Measurements from ENCODE around the gene IFNK. TPM values are rescaled to one million over a fixed set of nuclear protein-coding genes. Genes with fewer than 3 reads are reported as not detected.

IFNK gene
- total RNA-seq, 1 experiment from 2014 or later = not detected

- H3K27ac ChIP-seq (ENCODE audit: low read length) = no peak overlapping the region
- H3K4me2 ChIP-seq (ENCODE audit: low read length) = no peak overlapping the region
- intact Hi-C loops (cut with micrococcal nuclease) = loop anchor here (10.0 kb wide), 1 partner anchor 507 kb away; no protein-coding TSS in a partner anchor
- DNase-seq = no peak
- H3K79me2 ChIP-seq (ENCODE audit: low read length) = no peaks in the 10 kb centered on the region
- H3K4me3 ChIP-seq (ENCODE audit: low read length) = no peak overlapping the region
- no peaks in the 10 kb centered on the region for H3K36me3 ChIP-seq (ENCODE audit: low read depth, low read length)
- H2AFZ ChIP-seq (ENCODE audit: low read length) = no peak overlapping the region
- no peak for TF ChIP-seq CTCF (conservative IDR thresholded peaks at IDR 0.05; ENCODE audit: low read depth, low read length)
- TF ChIP-seq EZH2 (IDR thresholded peaks at IDR 0.05; ENCODE audit: low read length, unreplicated experiment) = no peak
- TF ChIP-seq EZH2phosphoT487 (IDR thresholded peaks at IDR 0.05; ENCODE audit: borderline replicate concordance, low read length) = no peak
- H4K20me1 ChIP-seq (ENCODE audit: low read length) = no peaks in the 10 kb centered on the region
- peaks cover 27% of the 10 kb centered on the region for H3K4me1 ChIP-seq (ENCODE audit: insufficient read depth, low read length)
- CTCF ChIA-PET = no interaction called here
- H3K9me3 ChIP-seq (ENCODE audit: low read length) = no peaks in the 10 kb centered on the region
- no peak overlapping the region for H3K9ac ChIP-seq (ENCODE audit: low read length)
- H3K27me3 ChIP-seq (ENCODE audit: low read length) = no peaks in the 10 kb centered on the region
- peaks cover 4% of the 10 kb centered on the region for H3F3A ChIP-seq (ENCODE audit: low read length, unreplicated experiment)
- no peak for ATAC-seq
- BruUV-seq (replicated peaks) = no TSS peak
- POLR2A ChIA-PET (ENCODE audit: unreplicated experiment) = no interaction called here
- H3K9me2 ChIP-seq (replicated peaks; ENCODE audit: low read length) = no peaks in the 10 kb centered on the region
Measured at GRCh38 chr9:27541740-27542139, 17.6 kb downstream of the IFNK start.

GRCh38 chr9:27542508-27542907, 18.4 kb downstream of the IFNK start:
- Histone ChIP-seq H3K4me3 (ENCODE audit: low read length) (no peak overlapping the region), H3K79me2 (ENCODE audit: low read length) (no peaks in the 10 kb centered on the region), H3K4me2 (ENCODE audit: low read length) (no peak overlapping the region), H3K9ac (ENCODE audit: low read length) (no peak overlapping the region), H3K27me3 (ENCODE audit: low read length) (no peaks in the 10 kb centered on the region), H3K4me1 (ENCODE audit: insufficient read depth, low read length) (peaks cover 27% of the 10 kb centered on the region), H4K20me1 (ENCODE audit: low read length) (no peaks in the 10 kb centered on the region), H3F3A (ENCODE audit: low read length, unreplicated experiment) (peaks cover 4% of the 10 kb centered on the region), H3K9me2 (replicated peaks; ENCODE audit: low read length) (no peaks in the 10 kb centered on the region), H2AFZ (ENCODE audit: low read length) (no peak overlapping the region), H3K36me3 (ENCODE audit: low read depth, low read length) (no peaks in the 10 kb centered on the region), H3K9me3 (ENCODE audit: low read length) (no peaks in the 10 kb centered on the region), H3K27ac (ENCODE audit: low read length) (no peak overlapping the region)
- TF ChIP-seq EZH2phosphoT487 (IDR thresholded peaks at IDR 0.05; ENCODE audit: borderline replicate concordance, low read length) (no peak), CTCF (conservative IDR thresholded peaks at IDR 0.05; ENCODE audit: low read depth, low read length) (no peak), EZH2 (IDR thresholded peaks at IDR 0.05; ENCODE audit: low read length, unreplicated experiment) (no peak)
- no TSS peak for BruUV-seq (replicated peaks)
- ATAC-seq (no peak), DNase-seq (no peak)
- POLR2A ChIA-PET (ENCODE audit: unreplicated experiment) = interaction anchor here (0.6 kb wide), 1 partner anchor 210 kb away, joined by 4 read pairs; no protein-coding TSS in a partner anchor
- intact Hi-C loops (cut with micrococcal nuclease) = loop anchor here (10.0 kb wide), 1 partner anchor 508 kb away; no protein-coding TSS in a partner anchor
- CTCF ChIA-PET = no interaction called here

DNA sequence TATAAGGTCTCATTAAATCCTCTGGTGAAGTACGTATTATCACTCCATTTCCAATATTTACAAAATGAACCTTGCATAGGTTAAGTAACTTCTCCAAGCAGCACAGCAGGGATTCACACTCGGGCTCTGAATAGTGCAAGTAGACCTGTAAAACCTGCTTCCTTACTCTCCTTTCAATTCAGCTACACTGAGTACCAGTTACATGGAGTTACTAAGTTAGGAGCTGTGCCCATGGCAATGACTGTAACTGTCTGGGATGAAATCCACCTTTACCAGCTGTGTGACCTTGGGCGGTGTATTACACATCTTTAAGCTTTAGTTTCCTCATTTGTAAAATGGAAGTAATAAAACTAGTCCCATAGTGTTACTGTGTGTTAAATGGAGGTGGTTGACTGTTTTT, 21.4 kb downstream of the IFNK start:
- CTCF ChIA-PET = no interaction called here
- no TSS peak for BruUV-seq (replicated peaks)
- no peak overlapping the region for H2AFZ ChIP-seq (ENCODE audit: low read length)
- TF ChIP-seq CTCF (conservative IDR thresholded peaks at IDR 0.05; ENCODE audit: low read depth, low read length) (no peak), EZH2phosphoT487 (IDR thresholded peaks at IDR 0.05; ENCODE audit: borderline replicate concordance, low read length) (no peak), EZH2 (IDR thresholded peaks at IDR 0.05; ENCODE audit: low read length, unreplicated experiment) (no peak)
- H3K27me3 ChIP-seq (ENCODE audit: low read length) = no peaks in the 10 kb centered on the region
- H3K27ac ChIP-seq (ENCODE audit: low read length) = no peak overlapping the region
- no peaks in the 10 kb centered on the region for H3K79me2 ChIP-seq (ENCODE audit: low read length)
- no peak overlapping the region for H3K4me2 ChIP-seq (ENCODE audit: low read length)
- no peaks in the 10 kb centered on the region for H3K9me2 ChIP-seq (replicated peaks; ENCODE audit: low read length)
- H3F3A ChIP-seq (ENCODE audit: low read length, unreplicated experiment) = no peaks in the 10 kb centered on the region
- POLR2A ChIA-PET (ENCODE audit: unreplicated experiment) = no interaction called here
- H4K20me1 ChIP-seq (ENCODE audit: low read length) = no peaks in the 10 kb centered on the region
- no peak overlapping the region for H3K4me3 ChIP-seq (ENCODE audit: low read length)
- no peaks in the 10 kb centered on the region for H3K9me3 ChIP-seq (ENCODE audit: low read length)
- no peak overlapping the region for H3K9ac ChIP-seq (ENCODE audit: low read length)
- peaks cover 7% of the 10 kb centered on the region for H3K4me1 ChIP-seq (ENCODE audit: insufficient read depth, low read length)
- ATAC-seq = no peak
- DNase-seq = no peak
- intact Hi-C loops (cut with micrococcal nuclease) = loop anchor here (10.0 kb wide), 1 partner anchor 511 kb away; no protein-coding TSS in a partner anchor
- no peaks in the 10 kb centered on the region for H3K36me3 ChIP-seq (ENCODE audit: low read depth, low read length)

All from PC-3 (cell line).